Measurements from ENCODE around the gene DYNC1I1. TPM values are rescaled to one million over a fixed set of nuclear protein-coding genes. Genes with fewer than 3 reads are reported as not detected.
A peak's percentile ranks its signal among the peaks of the same experiment; 100 is the strongest.

The DYNC1I1 gene
- total RNA-seq, 4 donors from 2014 or later, result 7.8 to 21.3 (median 11.6) TPM

- no peak overlapping the region for H3K27ac ChIP-seq
- in situ Hi-C loops (cut with MboI; ENCODE audit: low sequenced_read_pairs in 4 of 4), result no loop called here
- no peak for DNase-seq
- TF ChIP-seq POLR2A (IDR thresholded peaks at IDR 0.05) (no peak), CTCF (IDR thresholded peaks at IDR 0.05 in 4 of 5, conservative IDR thresholded peaks at IDR 0.05 in 1 of 5) (no peak)
- H3K36me3 ChIP-seq, result no peaks in the 10 kb centered on the region
- no peak for ATAC-seq
- intact Hi-C loops (cut with DNase I; ENCODE audit: low total_unique reads), result no loop called here
- no peaks in the 10 kb centered on the region for H3K4me1 ChIP-seq
- H3K4me3 ChIP-seq, result no peak overlapping the region
- H3K9me3 ChIP-seq, result no peaks in the 10 kb centered on the region
- H3K27me3 ChIP-seq, result no peaks in the 10 kb centered on the region
These were observed 125.3 kb downstream of the DYNC1I1 start for GRCh38 chr7:95897557-95898251.

GRCh38 chr7:95899919-95900513 is 127.7 kb downstream of the DYNC1I1 start:
- no peak for TF ChIP-seq POLR2A (IDR thresholded peaks at IDR 0.05)
- no peaks in the 10 kb centered on the region for H3K4me1 ChIP-seq
- H3K36me3 ChIP-seq, result no peaks in the 10 kb centered on the region
- no peaks in the 10 kb centered on the region for H3K9me3 ChIP-seq
- ATAC-seq, result no peak
- H3K27me3 ChIP-seq, result no peaks in the 10 kb centered on the region
- H3K27ac ChIP-seq, result no peak overlapping the region
- DNase-seq, result no peak
- intact Hi-C loops (cut with DNase I; ENCODE audit: low total_unique reads) (no loop called here), in situ Hi-C loops (cut with MboI; ENCODE audit: low sequenced_read_pairs in 4 of 4) (loop anchor here in 1 of 4 donors (25.0 kb wide), 1 partner anchor 1137 kb away; no protein-coding TSS in a partner anchor)
- no peak overlapping the region for H3K4me3 ChIP-seq

GRCh38 chr7:95901006-95901405 is 128.7 kb downstream of the DYNC1I1 start:
- ATAC-seq (no peak), DNase-seq (no peak)
- Histone ChIP-seq H3K27ac (no peak overlapping the region), H3K36me3 (no peaks in the 10 kb centered on the region), H3K4me1 (no peaks in the 10 kb centered on the region), H3K4me3 (no peak overlapping the region), H3K27me3 (no peaks in the 10 kb centered on the region), H3K9me3 (no peaks in the 10 kb centered on the region)
- no peak for TF ChIP-seq CTCF (IDR thresholded peaks at IDR 0.05 in 4 of 5, conservative IDR thresholded peaks at IDR 0.05 in 1 of 5)
- TF ChIP-seq POLR2A (IDR thresholded peaks at IDR 0.05), result no peak
- intact Hi-C loops (cut with DNase I; ENCODE audit: low total_unique reads), result no loop called here
- in situ Hi-C loops (cut with MboI; ENCODE audit: low sequenced_read_pairs in 4 of 4), result loop anchor here in 1 of 4 donors (25.0 kb wide), 1 partner anchor 1136 kb away; no protein-coding TSS in a partner anchor

- Histone ChIP-seq H3K4me1 (no peaks in the 10 kb centered on the region), H3K27me3 (no peaks in the 10 kb centered on the region), H3K4me3 (no peak overlapping the region), H3K9me3 (no peaks in the 10 kb centered on the region), H3K36me3 (no peaks in the 10 kb centered on the region), H3K27ac (no peak overlapping the region)
- intact Hi-C loops (cut with DNase I; ENCODE audit: low total_unique reads) (no loop called here), in situ Hi-C loops (cut with MboI; ENCODE audit: low sequenced_read_pairs in 4 of 4) (loop anchor here in 1 of 4 donors (25.0 kb wide), 1 partner anchor 1133 kb away; no protein-coding TSS in a partner anchor)
- ATAC-seq (no peak), DNase-seq (peak in 1 of 2 donors; percentile 14)
- TF ChIP-seq POLR2A (IDR thresholded peaks at IDR 0.05) (no peak), CTCF (IDR thresholded peaks at IDR 0.05 in 4 of 5, conservative IDR thresholded peaks at IDR 0.05 in 1 of 5) (no peak)
These were observed 131.7 kb downstream of the DYNC1I1 start for GRCh38 chr7:95904099-95904498.

- Histone ChIP-seq H3K36me3 (no peaks in the 10 kb centered on the region), H3K27me3 (no peaks in the 10 kb centered on the region), H3K27ac (no peak overlapping the region), H3K4me3 (no peak overlapping the region), H3K4me1 (no peaks in the 10 kb centered on the region), H3K9me3 (no peaks in the 10 kb centered on the region)
- in situ Hi-C loops (cut with MboI; ENCODE audit: low sequenced_read_pairs in 4 of 4), result loop anchor here in 1 of 4 donors (25.0 kb wide), 1 partner anchor 1132 kb away; no protein-coding TSS in a partner anchor
- intact Hi-C loops (cut with DNase I; ENCODE audit: low total_unique reads), result no loop called here
- no peak for TF ChIP-seq POLR2A (IDR thresholded peaks at IDR 0.05)
- TF ChIP-seq CTCF (IDR thresholded peaks at IDR 0.05 in 4 of 5, conservative IDR thresholded peaks at IDR 0.05 in 1 of 5), result no peak
- DNase-seq (no peak), ATAC-seq (no peak)
These were observed 132.8 kb downstream of the DYNC1I1 start for GRCh38 chr7:95905167-95905566.

Measured in gastrocnemius medialis (tissue), 4 donors.